K562 (cell line): ENCODE data around the gene ANAPC13. TPM values are rescaled to one million over a fixed set of nuclear protein-coding genes. Genes with fewer than 3 reads are reported as not detected.

ENCODE experiments used
- ATAC-seq: fragments of 200-7000 bp; cut with Tn5 transposase; 3 replicates; pipeline ENCODE4 v1.9.1; 2020; ENCODE audit warnings: moderate library complexity
- Bru-seq: library from RNA; stranded (reverse); fragments of 400-500 nt; gene quantifications from one replicate; lab custom pipeline; 2021; lab: Mats Ljungman, UMichigan
- BruChase-seq, 2 experiments: library from RNA; stranded (reverse); fragments of 400-500 nt; gene quantifications; one replicate each; lab custom pipeline; 2021; lab: Mats Ljungman, UMichigan
- BruUV-seq: library from RNA; stranded (reverse); fragments of 400-500 nt; replicated peaks from 2 replicates; lab custom pipeline; 2021; lab: Mats Ljungman, UMichigan
- CTCF ChIA-PET: fragments of 300-600 bp; formaldehyde crosslinking; extraction: SDS; loops from one replicate; lab custom pipeline; 2021; ENCODE audit warnings: low intra/inter-chr PET ratio; lab: Yijun Ruan, JAX
- POLR2A ChIA-PET: fragments of 300-600, 350-650 bp; sonication (Branson Sonifier 250); formaldehyde crosslinking; extraction: SDS; loops from one replicate; lab custom pipeline; 2021; ENCODE audit warnings: antibody characterized with exemption, inconsistent platforms; lab: Yijun Ruan, JAX
- DNase-seq, 4 experiments: peaks; one replicate each; pipeline versions ENCODE4 v3.0.0 to v3.0.0-alpha.2; 2011 to 2018; ENCODE audit warnings: low spot score in 3 of 4, mixed read lengths in 3 of 4; ENCODE audit errors: extremely low read depth in 1 of 4
- FAIRE-seq: peaks from 2 replicates; lab custom pipeline; 2011; peaks lifted over from hg19 to GRCh38; lab: Jason Lieb, UNC
- H2AFZ ChIP-seq: 2 replicates; pipeline ENCODE4 v1.6.0; 2011; ENCODE audit warnings: low read depth, low read length, control low read depth, inconsistent platforms
- H3K27ac ChIP-seq: fragments of 200-600 bp; 3 replicates; pipeline ENCODE4 v1.8.0; 2011; ENCODE audit warnings: low read depth, mild to moderate bottlenecking, control low read depth, inconsistent platforms, low read length, moderate library complexity, mixed read lengths; ENCODE audit errors: extremely low read depth
- H3K27me3 ChIP-seq, 2 experiments: fragments of 300-600 bp in 1 of 2; 2 replicates in 1 of 2; 3 replicates in 1 of 2; pipeline versions ENCODE4 v1.6.0 to v1.8.0; 2011; ENCODE audit warnings: inconsistent platforms in 2 of 2, low read length in 2 of 2, mild to moderate bottlenecking in 1 of 2, mixed read lengths in 1 of 2, moderate library complexity in 1 of 2; ENCODE audit not compliant: control insufficient read depth in 2 of 2, insufficient read depth in 2 of 2
- H3K36me3 ChIP-seq: fragments of 300-600 bp; 3 replicates; pipeline ENCODE4 v1.8.0; 2011; ENCODE audit warnings: mild to moderate bottlenecking, low read length, inconsistent platforms; ENCODE audit not compliant: control insufficient read depth, insufficient read depth
- H3K4me1 ChIP-seq, 2 experiments: fragments of 200-600 bp in 1 of 2; replicated peaks in 1 of 2; 2 replicates in 1 of 2; 3 replicates in 1 of 2; pipeline versions ENCODE4 v1.5.1 to v1.8.0; 2011; ENCODE audit warnings: inconsistent platforms in 2 of 2, low read length in 2 of 2, mild to moderate bottlenecking in 1 of 2, mixed read lengths in 1 of 2, moderate library complexity in 1 of 2; ENCODE audit not compliant: control insufficient read depth in 2 of 2, insufficient read depth in 2 of 2
- H3K4me2 ChIP-seq: 2 replicates; pipeline ENCODE4 v1.6.1; 2011; ENCODE audit warnings: low read length, control low read depth, inconsistent platforms, mixed read lengths; ENCODE audit not compliant: insufficient read depth
- H3K4me3 ChIP-seq: fragments of 200-600 bp; sonication (generic), shearing (Covaris generic); 2 replicates; pipeline ENCODE4 v1.5.1; 2016; ENCODE audit warnings: control low read depth, inconsistent platforms
- H3K79me2 ChIP-seq: fragments of 200-600 bp; 3 replicates; pipeline ENCODE4 v1.8.0; 2011; ENCODE audit warnings: low read length, inconsistent platforms; ENCODE audit not compliant: control insufficient read depth, insufficient read depth
- H3K9ac ChIP-seq, 2 experiments: 2 replicates each; pipeline versions ENCODE4 v1.6.0 to v1.6.1; 2011; ENCODE audit warnings: low read depth in 2 of 2, low read length in 2 of 2, control low read depth in 1 of 2, inconsistent platforms in 1 of 2, mild to moderate bottlenecking in 1 of 2, mixed read lengths in 1 of 2; ENCODE audit not compliant: insufficient read depth in 1 of 2
- H3K9me1 ChIP-seq: one replicate; pipeline ENCODE4 v1.6.0; 2011; ENCODE audit warnings: inconsistent platforms, mild to moderate bottlenecking, low read length, moderate library complexity; ENCODE audit not compliant: control insufficient read depth, insufficient read depth
- H3K9me3 ChIP-seq: replicated peaks from 2 replicates; pipeline ENCODE4 v1.5.1; 2011; ENCODE audit warnings: low read depth, low read length, inconsistent platforms; ENCODE audit not compliant: control insufficient read depth, insufficient read depth
- H4K20me1 ChIP-seq: replicated peaks from 2 replicates; pipeline ENCODE4 v1.6.1; 2011; ENCODE audit warnings: low read length, inconsistent platforms, mixed read lengths; ENCODE audit not compliant: control insufficient read depth, insufficient read depth
- CBFA2T2 ChIP-seq: fragments of 450-650 bp; conservative IDR thresholded peaks from 2 replicates; pipeline ENCODE4 v1.6.1; 2017; ENCODE audit warnings: mild to moderate bottlenecking
- ELF1 ChIP-seq: fragments of 200-800 bp; sonication (Bioruptor generic); IDR thresholded peaks from 2 replicates; pipeline ENCODE4 v1.6.1; 2016; ENCODE audit warnings: missing genetic modification characterization, missing compliant biosample characterization
- HNRNPLL ChIP-seq: fragments of 200-400 bp; formaldehyde crosslinking; IDR thresholded peaks from 2 replicates; pipeline ENCODE4 v1.6.1; 2017; ENCODE audit warnings: low read length, low read depth, mild to moderate bottlenecking; ENCODE audit not compliant: poor library complexity, severe bottlenecking
- PYGO2 ChIP-seq: fragments of 450-650 bp; IDR thresholded peaks from 2 replicates; pipeline ENCODE4 v1.6.1; 2016; ENCODE audit warnings: mild to moderate bottlenecking, missing genetic modification characterization, moderate library complexity, missing compliant biosample characterization
- WGBS: fragments of 100-300 bp; shearing (Covaris generic); methylation state at CpG from one replicate; pipeline ENCODE4 v1.1.6; 2016; ENCODE audit warnings: low coverage, mixed read lengths; ENCODE audit not compliant: insufficient coverage; ENCODE audit errors: missing lambda C conversion rate; 5-methylcytosine and 5-hydroxymethylcytosine counted together
- in situ Hi-C: fragments of 300-500 bp; cut with MboI; formaldehyde crosslinking; loops from 4 replicates; pipeline ENCODE4 v1.15.0; 2018; ENCODE audit warnings: inconsistent platforms, mixed read lengths
- intact Hi-C: fragments of 100-400 bp; cut with micrococcal nuclease; formaldehyde crosslinking; loops from 2 replicates; pipeline ENCODE4 v1.14.2; 2022
- long read RNA-seq, 3 experiments: library from polyadenylated mRNA in 2 of 3; library from RNA in 1 of 3; unstranded in 2 of 3; stranded (forward) in 1 of 3; transcript quantifications; one replicate each; pipeline ENCODE4 v2.0.0, GENCODE V29; 2019 to 2022
- polyA minus RNA-seq, 3 experiments: library from RNA; depleted of rRNA, polyadenylated mRNA; stranded (reverse); fragments of >200 nt; gene quantifications; 2 replicates each; pipeline ENCODE4 v1.2.3, GENCODE V29; 2011
- polyA plus RNA-seq, 8 experiments: library from polyadenylated mRNA; depleted of rRNA in 4 of 8; stranded (reverse) in 5 of 8; unstranded in 3 of 8; fragments of >200 nt; fragmentation: Nextera tagmentation in 2 of 8; fragmentation: Illumina TruSeq in 1 of 8; extraction: Ambion mirVana in 2 of 8; extraction: Trizol in 1 of 8; gene quantifications; 2 replicates each; pipeline versions ENCODE4 v1.2.1 to v1.2.3, GENCODE V29; 2011 to 2014; ENCODE audit warnings: inconsistent platforms in 1 of 8, missing spikeins in 1 of 8
- total RNA-seq, 7 experiments: library from RNA; depleted of rRNA in 6 of 7; stranded (reverse); fragments of >200 nt in 6 of 7; fragmentation: Illumina TruSeq in 2 of 7; extraction: Trizol in 2 of 7; gene quantifications; 2 replicates each; pipeline versions ENCODE4 v1.2.1 to v1.2.3, GENCODE V29; 2011 to 2021; ENCODE audit warnings: low replicate concordance in 1 of 7
- TF ChIP-seq, protein P1 (sequence below): fragments of 450-650 bp; IDR thresholded peaks from 2 replicates; pipeline ENCODE4 v1.6.1; 2016
- TF ChIP-seq, protein P2 (sequence below), 2 experiments: IDR thresholded peaks; 2 replicates each; pipeline ENCODE4 v1.6.1; 2012; ENCODE audit warnings: improper control_type of control experiment in 2 of 2, low read depth in 2 of 2, low read length in 2 of 2, borderline replicate concordance in 1 of 2

ANAPC13 gene, protein sequence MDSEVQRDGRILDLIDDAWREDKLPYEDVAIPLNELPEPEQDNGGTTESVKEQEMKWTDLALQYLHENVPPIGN
- total RNA-seq (2011; cell fraction: chromatin; rRNA removed; ENCODE audit: low replicate concordance), result 11.6 and 26.9 TPM in 2 replicates
- 13.7 and 14.3 TPM in 2 replicates for total RNA-seq (2011; cell fraction: nucleolus; rRNA removed)
- total RNA-seq (2011; cell fraction: nucleoplasm; rRNA removed), result 21.5 and 33.0 TPM in 2 replicates
- total RNA-seq (2014; rRNA removed), result 48.5 and 48.9 TPM in 2 replicates
- total RNA-seq (2014; rRNA removed; fragmentation: Illumina TruSeq; extraction: Trizol), result 68.5 and 72.8 TPM in 2 replicates
- 54.9 and 55.2 TPM in 2 replicates for total RNA-seq (2015; rRNA removed; fragmentation: Illumina TruSeq; extraction: Trizol)
- 49.2 and 53.0 TPM in 2 replicates for total RNA-seq (2021)
- polyA plus RNA-seq (2011; rRNA removed), result 77.8 and 112 TPM in 2 replicates
- 18.9 and 47.3 TPM in 2 replicates for polyA plus RNA-seq (2011; cell fraction: cytosol; rRNA removed)
- polyA plus RNA-seq (2011; cell fraction: nucleus; rRNA removed), result 16.0 and 26.7 TPM in 2 replicates
- 55.7 and 76.5 TPM in 2 replicates for polyA plus RNA-seq (2012)
- polyA plus RNA-seq (2014; fragmentation: Illumina TruSeq; extraction: Trizol), result 104 and 126 TPM in 2 replicates
- polyA plus RNA-seq (2014; fragmentation: Nextera tagmentation; extraction: Ambion mirVana), result 100 to 1,000 TPM; 198 to 238 TPM
- polyA plus RNA-seq (2014; rRNA removed), result 67.7 and 69.9 TPM in 2 replicates
- polyA minus RNA-seq (2011; rRNA and poly(A)+ RNA removed), result 64.4 and 69.2 TPM in 2 replicates
- 15.7 and 25.5 TPM in 2 replicates for polyA minus RNA-seq (2011; cell fraction: cytosol; rRNA and poly(A)+ RNA removed)
- polyA minus RNA-seq (2011; cell fraction: nucleus; rRNA and poly(A)+ RNA removed), result 12.0 and 21.7 TPM in 2 replicates
- percentile 90 among the genes with signal in this experiment for Bru-seq, nascent RNA
- percentile 78 among the genes with signal in this experiment for BruChase-seq, experiment 1, labeled RNA remaining after a 2-hour chase
- BruChase-seq, experiment 2, labeled RNA remaining after a 6-hour chase, result percentile 82 among the genes with signal in this experiment
- long read RNA-seq, experiment 1, transcript ANAPC13-203 (2 exons, 686 nt), result minor isoform, 8 of 197 reads
- long read RNA-seq, experiment 1, transcript ANAPC13-206 (3 exons, 1,420 nt), result minor isoform, 12 of 197 reads
- long read RNA-seq, experiment 1, transcript ANAPC13-201 (3 exons, 1,209 nt), result major isoform, 102 of 197 reads
- long read RNA-seq, experiment 1, transcript ANAPC13-204 (3 exons, 1,840 nt), result minor isoform, 65 of 197 reads
- long read RNA-seq, experiment 1, partial matches to known transcripts, result 1 of 197 reads
- long read RNA-seq, experiment 1, other reads (novel, unspliced or antisense), result 9 of 197 reads
- long read RNA-seq, experiment 2, transcript ANAPC13-204 (3 exons, 1,840 nt), result major isoform, 16 of 48 reads
- long read RNA-seq, experiment 2, transcript ANAPC13-203 (2 exons, 686 nt), result minor isoform, 14 of 48 reads
- long read RNA-seq, experiment 2, transcript ANAPC13-201 (3 exons, 1,209 nt), result minor isoform, 9 of 48 reads
- long read RNA-seq, experiment 2, partial matches to known transcripts, result 0 of 48 reads
- long read RNA-seq, experiment 2, other reads (novel, unspliced or antisense), result 8 of 48 reads
- long read RNA-seq, experiment 3, transcript ANAPC13-204 (3 exons, 1,840 nt), result minor isoform, 41 of 108 reads
- long read RNA-seq, experiment 3, transcript ANAPC13-201 (3 exons, 1,209 nt), result major isoform, 59 of 108 reads
- long read RNA-seq, experiment 3, partial matches to known transcripts, result 0 of 108 reads
- long read RNA-seq, experiment 3, other reads (novel, unspliced or antisense), result 3 of 108 reads

DNA sequence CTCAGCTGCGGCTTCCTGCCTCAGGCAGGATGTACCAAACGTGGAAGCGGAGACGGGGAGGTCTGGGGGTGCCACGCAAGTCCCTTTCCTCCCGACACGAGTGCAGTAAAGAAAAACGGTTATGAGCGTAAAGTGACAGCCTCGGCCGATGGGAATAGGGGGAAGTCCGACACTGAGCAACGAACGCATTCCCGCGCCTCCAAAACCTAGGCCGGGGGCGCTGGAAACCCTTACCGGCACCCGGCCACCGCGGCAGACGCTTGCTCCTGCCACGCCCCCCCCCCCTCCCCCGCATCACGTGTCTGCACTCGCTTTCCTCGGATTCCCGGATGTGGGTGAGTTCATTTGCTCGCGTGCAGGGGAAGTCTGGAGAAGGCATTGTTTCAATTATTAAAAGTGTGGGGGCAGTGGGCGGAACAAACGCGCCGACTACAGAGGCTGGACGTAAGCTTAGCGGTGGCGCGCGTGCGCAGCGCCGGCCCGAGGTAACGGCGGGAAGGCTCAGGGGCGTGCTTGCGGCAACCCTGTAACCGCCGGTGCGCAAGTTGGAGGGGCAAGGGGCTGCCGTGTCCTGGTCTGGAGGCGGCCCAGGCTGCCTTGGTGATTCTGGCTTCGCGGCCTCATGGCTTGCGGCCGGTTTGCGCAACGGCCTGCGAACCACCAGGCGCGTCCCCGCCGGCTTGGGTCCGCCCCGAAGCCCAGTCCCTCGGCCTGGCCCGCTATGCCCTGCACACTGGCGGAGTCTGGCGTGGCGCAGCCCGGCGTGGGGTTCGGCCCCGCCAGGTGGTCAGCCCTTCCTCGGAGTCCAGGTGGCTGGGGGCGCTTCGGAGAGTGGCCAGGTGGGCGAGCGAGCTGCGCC lies at the start of gene ANAPC13, which contains the start of gene CEP63:
Gene ANAPC13, minus strand, starts transcription at position 268 of the 859 bp plus-strand sequence. CDS start 3,081 bp downstream, outside the sequence.
Gene CEP63, plus strand, starts transcription at position 340 of the 859 bp plus-strand sequence. CDS start 9,264 bp downstream, outside the sequence.
- Histone ChIP-seq H3K79me2 (peaks cover 65% of the 10 kb centered on the region), H4K20me1 (no peaks in the 10 kb centered on the region), H3K4me1 (peaks cover 8 to 17% of the 10 kb centered on the region in 2 experiments; a peak in 4 of 5 replicates), H3K4me2 (peak within 1 kb of the TSS; percentile 99), H3K9me3 (no peaks in the 10 kb centered on the region), H3K27ac (peak within 1 kb of the TSS; percentile 92), H3K27me3 (no peaks in the 10 kb centered on the region), H3K4me3 (peak within 1 kb of the TSS; percentile 74), H3K36me3 (peaks cover 28% of the 10 kb centered on the region), H3K9ac (peak within 1 kb of the TSS; percentile 93 to 99), H2AFZ (peak within 1 kb of the TSS; percentile 95), H3K9me1 (no peaks in the 10 kb centered on the region)
- POLR2A ChIA-PET, result interaction anchor here (0.6 to 1.5 kb wide), 6 partner anchors 10 to 213 kb away, joined by 3 read pairs; no protein-coding TSS in a partner anchor
- TSS peak; percentile 79 for BruUV-seq
- intact Hi-C loops, result no loop called here
- WGBS, result 1% methylated on average over 50 of the region's 81 CpGs
- ATAC-seq (peak; percentile 93), DNase-seq (peak; percentile 80 to 96 (median 84)), FAIRE-seq (peak; percentile 83)
- CTCF ChIA-PET, result interaction anchor here (0.7 kb wide), 1 partner anchor 176 kb away, joined by 3 read pairs; no protein-coding TSS in a partner anchor
- in situ Hi-C loops, result loop anchor here (25.0 kb wide), 1 partner anchor 674 kb away; the partner anchor contains the start of gene SRPRB
- TF ChIP-seq, protein P1, sequence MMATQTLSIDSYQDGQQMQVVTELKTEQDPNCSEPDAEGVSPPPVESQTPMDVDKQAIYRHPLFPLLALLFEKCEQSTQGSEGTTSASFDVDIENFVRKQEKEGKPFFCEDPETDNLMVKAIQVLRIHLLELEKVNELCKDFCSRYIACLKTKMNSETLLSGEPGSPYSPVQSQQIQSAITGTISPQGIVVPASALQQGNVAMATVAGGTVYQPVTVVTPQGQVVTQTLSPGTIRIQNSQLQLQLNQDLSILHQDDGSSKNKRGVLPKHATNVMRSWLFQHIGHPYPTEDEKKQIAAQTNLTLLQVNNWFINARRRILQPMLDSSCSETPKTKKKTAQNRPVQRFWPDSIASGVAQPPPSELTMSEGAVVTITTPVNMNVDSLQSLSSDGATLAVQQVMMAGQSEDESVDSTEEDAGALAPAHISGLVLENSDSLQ, result peak; percentile 34; the same call in 1 of the 2 replicates
- TF ChIP-seq PYGO2 (tag) (no peak), CBFA2T2 (peak; percentile 55), ELF1 (tag) (peak; percentile 73), HNRNPLL (peak; percentile 92)
- TF ChIP-seq, protein P2, sequence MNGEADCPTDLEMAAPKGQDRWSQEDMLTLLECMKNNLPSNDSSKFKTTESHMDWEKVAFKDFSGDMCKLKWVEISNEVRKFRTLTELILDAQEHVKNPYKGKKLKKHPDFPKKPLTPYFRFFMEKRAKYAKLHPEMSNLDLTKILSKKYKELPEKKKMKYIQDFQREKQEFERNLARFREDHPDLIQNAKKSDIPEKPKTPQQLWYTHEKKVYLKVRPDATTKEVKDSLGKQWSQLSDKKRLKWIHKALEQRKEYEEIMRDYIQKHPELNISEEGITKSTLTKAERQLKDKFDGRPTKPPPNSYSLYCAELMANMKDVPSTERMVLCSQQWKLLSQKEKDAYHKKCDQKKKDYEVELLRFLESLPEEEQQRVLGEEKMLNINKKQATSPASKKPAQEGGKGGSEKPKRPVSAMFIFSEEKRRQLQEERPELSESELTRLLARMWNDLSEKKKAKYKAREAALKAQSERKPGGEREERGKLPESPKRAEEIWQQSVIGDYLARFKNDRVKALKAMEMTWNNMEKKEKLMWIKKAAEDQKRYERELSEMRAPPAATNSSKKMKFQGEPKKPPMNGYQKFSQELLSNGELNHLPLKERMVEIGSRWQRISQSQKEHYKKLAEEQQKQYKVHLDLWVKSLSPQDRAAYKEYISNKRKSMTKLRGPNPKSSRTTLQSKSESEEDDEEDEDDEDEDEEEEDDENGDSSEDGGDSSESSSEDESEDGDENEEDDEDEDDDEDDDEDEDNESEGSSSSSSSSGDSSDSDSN (IDR thresholded peaks at IDR 0.05; ENCODE audit: borderline replicate concordance in 1 of 2, low read depth in 2 of 2, low read length in 2 of 2), result peak; percentile 21 to 48; a peak in 1 of 4 replicates
